Amniotic epithelial cell (primary cell): Measurements from ENCODE around the gene TP53AIP1.

ENCODE experiments used
- DNase-seq: peaks from one replicate; pipeline ENCODE4 v3.0.0-alpha.2; 2010; ENCODE audit warnings: low read depth

TP53AIP1 gene

GRCh38 chr11:128889657-128890213 lies 52.9 kb downstream of the TP53AIP1 start:
- no peak for DNase-seq

GRCh38 chr11:128888034-128888985 lies 54.4 kb downstream of the TP53AIP1 start:
- no peak for DNase-seq

- no peak for DNase-seq
Observed at GRCh38 chr11:128886406-128887124, 56.1 kb downstream of the TP53AIP1 start.
